H9 (cell line): ENCODE measurements around the gene FAS. TPM values are rescaled to one million over a fixed set of nuclear protein-coding genes. Genes with fewer than 3 reads are reported as not detected.

Source experiments
- DNase-seq: peaks from one replicate; pipeline ENCODE4 v3.0.0-alpha.2; 2017
- H2AFZ ChIP-seq: one replicate; pipeline ENCODE4 v1.6.1; 2013; ENCODE audit warnings: mild to moderate bottlenecking, low read length, control low read depth, moderate library complexity
- H2AK5ac ChIP-seq: 2 replicates; pipeline ENCODE4 v1.6.1; 2013; ENCODE audit warnings: low read length, control low read depth, mixed read lengths; ENCODE audit not compliant: insufficient read length
- H2BK120ac ChIP-seq: one replicate; pipeline ENCODE4 v1.6.1; 2013; ENCODE audit warnings: low read depth, mild to moderate bottlenecking, low read length, control low read depth, inconsistent platforms; ENCODE audit not compliant: poor library complexity, severe bottlenecking
- H2BK12ac ChIP-seq: 2 replicates; pipeline ENCODE4 v1.6.1; 2013; ENCODE audit warnings: low read length, control low read depth, mixed read lengths, low read depth; ENCODE audit not compliant: insufficient read length
- H2BK15ac ChIP-seq: 2 replicates; pipeline ENCODE4 v1.6.1; 2013; ENCODE audit warnings: low read depth, low read length, control low read depth
- H2BK20ac ChIP-seq: one replicate; pipeline ENCODE4 v1.6.1; 2013; ENCODE audit warnings: low read depth, mild to moderate bottlenecking, low read length, control low read depth, inconsistent platforms; ENCODE audit not compliant: poor library complexity, severe bottlenecking
- H2BK5ac ChIP-seq: 2 replicates; pipeline ENCODE4 v1.6.1; 2013; ENCODE audit warnings: low read length, control low read depth, mixed read lengths; ENCODE audit not compliant: insufficient read length
- H3K14ac ChIP-seq: 2 replicates; pipeline ENCODE4 v1.6.1; 2013; ENCODE audit warnings: low read length, control low read depth; ENCODE audit not compliant: insufficient read depth
- H3K18ac ChIP-seq: 2 replicates; pipeline ENCODE4 v1.6.1; 2013; ENCODE audit warnings: low read depth, mild to moderate bottlenecking, mixed read lengths, low read length, control low read depth; ENCODE audit not compliant: insufficient read length
- H3K23ac ChIP-seq: 2 replicates; pipeline ENCODE4 v1.6.1; 2013; ENCODE audit warnings: low read length, control low read depth, mixed read lengths, low read depth; ENCODE audit not compliant: insufficient read length
- H3K23me2 ChIP-seq: 2 replicates; pipeline ENCODE4 v1.6.1; 2013; ENCODE audit warnings: low read depth, mild to moderate bottlenecking, mixed read lengths, low read length, control low read depth; ENCODE audit not compliant: insufficient read length, poor library complexity, severe bottlenecking
- H3K27ac ChIP-seq: 2 replicates; pipeline ENCODE4 v1.5.1; 2013; ENCODE audit warnings: low read length, control low read depth, mixed read lengths, low read depth; ENCODE audit not compliant: insufficient read length
- H3K27me3 ChIP-seq: 2 replicates; pipeline ENCODE4 v1.6.1; 2013; ENCODE audit warnings: low read length, control low read depth, inconsistent platforms; ENCODE audit not compliant: insufficient read depth
- H3K4ac ChIP-seq: 2 replicates; pipeline ENCODE4 v1.6.1; 2013; ENCODE audit warnings: low read depth, mild to moderate bottlenecking, control low read depth, inconsistent platforms, low read length, moderate library complexity
- H3K4me1 ChIP-seq: 2 replicates; pipeline ENCODE4 v1.6.1; 2013; ENCODE audit warnings: low read length, control low read depth, inconsistent platforms; ENCODE audit not compliant: insufficient read depth
- H3K4me2 ChIP-seq: 2 replicates; pipeline ENCODE4 v1.6.1; 2013; ENCODE audit warnings: low read length, control low read depth, mixed read lengths; ENCODE audit not compliant: insufficient read length, insufficient read depth
- H3K56ac ChIP-seq: 2 replicates; pipeline ENCODE4 v1.6.1; 2013; ENCODE audit warnings: low read depth, mild to moderate bottlenecking, mixed read lengths, low read length, control low read depth; ENCODE audit not compliant: insufficient read length
- H3K79me1 ChIP-seq: 2 replicates; pipeline ENCODE4 v1.6.1; 2013; ENCODE audit warnings: low read depth, mild to moderate bottlenecking, moderate library complexity, low read length, control low read depth, inconsistent platforms; ENCODE audit not compliant: insufficient read depth, poor library complexity, severe bottlenecking
- H3K79me2 ChIP-seq: 2 replicates; pipeline ENCODE4 v1.6.1; 2013; ENCODE audit warnings: low read length, control low read depth, inconsistent platforms; ENCODE audit not compliant: insufficient read depth
- H3K9ac ChIP-seq: 2 replicates; pipeline ENCODE4 v1.6.1; 2013; ENCODE audit warnings: low read length, control low read depth, mixed read lengths; ENCODE audit not compliant: insufficient read length; ENCODE audit errors: extremely low read depth
- H3K9me3 ChIP-seq: one replicate; pipeline ENCODE4 v1.6.1; 2013; ENCODE audit warnings: low read depth, low read length, inconsistent platforms; ENCODE audit not compliant: control insufficient read depth
- H3T11ph ChIP-seq: one replicate; pipeline ENCODE4 v1.6.1; 2013; ENCODE audit warnings: mild to moderate bottlenecking, low read length, control low read depth, inconsistent platforms
- H4K20me1 ChIP-seq: one replicate; pipeline ENCODE4 v1.6.1; 2013; ENCODE audit not compliant: control insufficient read depth, insufficient read length, insufficient read depth
- H4K5ac ChIP-seq: 2 replicates; pipeline ENCODE4 v1.6.1; 2013; ENCODE audit warnings: low read depth, mild to moderate bottlenecking, mixed read lengths, low read length, control low read depth; ENCODE audit not compliant: insufficient read length
- H4K8ac ChIP-seq: replicated peaks from 2 replicates; pipeline ENCODE4 v1.6.1; 2013; ENCODE audit warnings: low read length, control low read depth, mixed read lengths, low read depth; ENCODE audit not compliant: insufficient read length
- H4K91ac ChIP-seq: 2 replicates; pipeline ENCODE4 v1.6.1; 2013; ENCODE audit warnings: low read depth, mild to moderate bottlenecking, moderate library complexity, mixed read lengths, low read length, control low read depth; ENCODE audit not compliant: insufficient read length
- H3K27ac Mint-ChIP-seq, 3 experiments: 2 replicates in 2 of 3; 3 replicates in 1 of 3; pipeline ENCODE4 v1.8.0; 2020 to 2021; ENCODE audit warnings: mixed read lengths in 3 of 3, mild to moderate bottlenecking in 1 of 3, moderate library complexity in 1 of 3
- H3K27me3 Mint-ChIP-seq: 2 replicates; pipeline ENCODE4 v1.8.0; 2021; ENCODE audit warnings: low read depth, mild to moderate bottlenecking, moderate library complexity, mixed read lengths
- H3K36me3 Mint-ChIP-seq, 3 experiments: 2 replicates in 2 of 3; 3 replicates in 1 of 3; pipeline ENCODE4 v1.8.0; 2020 to 2021; ENCODE audit warnings: low read depth in 3 of 3, mixed read lengths in 3 of 3; ENCODE audit not compliant: insufficient read depth in 1 of 3
- H3K4me1 Mint-ChIP-seq, 2 experiments: 2 replicates each; pipeline ENCODE4 v1.8.0; 2020; ENCODE audit warnings: mixed read lengths in 2 of 2
- H3K4me3 Mint-ChIP-seq, 2 experiments: 2 replicates in 1 of 2; 3 replicates in 1 of 2; pipeline ENCODE4 v1.8.0; 2020 to 2021; ENCODE audit warnings: mild to moderate bottlenecking in 2 of 2, mixed read lengths in 2 of 2, moderate library complexity in 1 of 2
- H3K9me3 Mint-ChIP-seq, 2 experiments: 2 replicates in 1 of 2; 3 replicates in 1 of 2; pipeline ENCODE4 v1.8.0; 2020; ENCODE audit warnings: mild to moderate bottlenecking in 2 of 2, mixed read lengths in 2 of 2, moderate library complexity in 1 of 2
- WGBS: extraction: QIAGEN DNeasy Blood & Tissue Kit; methylation state at CpG from one replicate; pipeline ENCODE4 v1.1.7; 2013; ENCODE audit warnings: missing lambda C conversion rate, low lambda C conversion rate, mixed read lengths; ENCODE audit not compliant: insufficient read length; ENCODE audit errors: extremely low coverage; 5-methylcytosine and 5-hydroxymethylcytosine counted together
- total RNA-seq: library from RNA; stranded (reverse); gene quantifications from 2 replicates; pipeline ENCODE4 v1.2.1, GENCODE V29; 2021
- TF ChIP-seq, protein P1 (sequence below): fragments of 200-600 bp; sonication (generic); conservative IDR thresholded peaks from 3 replicates; pipeline ENCODE4 v1.8.0; 2021; ENCODE audit warnings: antibody characterized with exemption, mild to moderate bottlenecking

FAS gene
- total RNA-seq, 1 experiment from 2014 or later, result 3.0 TPM

DNA sequence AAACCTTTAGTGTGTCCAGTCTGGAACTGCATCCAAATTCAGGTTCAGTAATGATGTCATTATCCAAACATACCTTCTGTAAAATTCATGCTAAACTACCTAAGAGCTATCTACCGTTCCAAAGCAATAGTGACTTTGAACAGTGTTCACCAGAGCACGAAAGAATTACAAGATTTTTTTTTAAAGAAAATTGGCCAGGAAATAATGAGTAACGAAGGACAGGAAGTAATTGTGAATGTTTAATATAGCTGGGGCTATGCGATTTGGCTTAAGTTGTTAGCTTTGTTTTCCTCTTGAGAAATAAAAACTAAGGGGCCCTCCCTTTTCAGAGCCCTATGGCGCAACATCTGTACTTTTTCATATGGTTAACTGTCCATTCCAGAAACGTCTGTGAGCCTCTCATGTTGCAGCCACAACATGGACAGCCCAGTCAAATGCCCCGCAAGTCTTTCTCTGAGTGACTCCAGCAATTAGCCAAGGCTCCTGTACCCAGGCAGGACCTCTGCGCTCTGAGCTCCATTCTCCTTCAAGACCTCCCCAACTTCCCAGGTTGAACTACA is 694 bp upstream of the FAS start:
- TF ChIP-seq, protein P1, sequence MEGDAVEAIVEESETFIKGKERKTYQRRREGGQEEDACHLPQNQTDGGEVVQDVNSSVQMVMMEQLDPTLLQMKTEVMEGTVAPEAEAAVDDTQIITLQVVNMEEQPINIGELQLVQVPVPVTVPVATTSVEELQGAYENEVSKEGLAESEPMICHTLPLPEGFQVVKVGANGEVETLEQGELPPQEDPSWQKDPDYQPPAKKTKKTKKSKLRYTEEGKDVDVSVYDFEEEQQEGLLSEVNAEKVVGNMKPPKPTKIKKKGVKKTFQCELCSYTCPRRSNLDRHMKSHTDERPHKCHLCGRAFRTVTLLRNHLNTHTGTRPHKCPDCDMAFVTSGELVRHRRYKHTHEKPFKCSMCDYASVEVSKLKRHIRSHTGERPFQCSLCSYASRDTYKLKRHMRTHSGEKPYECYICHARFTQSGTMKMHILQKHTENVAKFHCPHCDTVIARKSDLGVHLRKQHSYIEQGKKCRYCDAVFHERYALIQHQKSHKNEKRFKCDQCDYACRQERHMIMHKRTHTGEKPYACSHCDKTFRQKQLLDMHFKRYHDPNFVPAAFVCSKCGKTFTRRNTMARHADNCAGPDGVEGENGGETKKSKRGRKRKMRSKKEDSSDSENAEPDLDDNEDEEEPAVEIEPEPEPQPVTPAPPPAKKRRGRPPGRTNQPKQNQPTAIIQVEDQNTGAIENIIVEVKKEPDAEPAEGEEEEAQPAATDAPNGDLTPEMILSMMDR, result no peak
- no peaks in the 10 kb centered on the region for H3K79me1 ChIP-seq
- H3K9me3 ChIP-seq, result no peaks in the 10 kb centered on the region
- H3K4ac ChIP-seq, result no peak overlapping the region
- H3K56ac ChIP-seq, result no peak overlapping the region
- no peaks in the 10 kb centered on the region; the same call in 1 of the 2 replicates for H3K27me3 ChIP-seq
- H2BK5ac ChIP-seq, result no peak overlapping the region
- Mint-ChIP-seq H3K4me1 (peaks cover 28 to 29% of the 10 kb centered on the region in 2 experiments), H3K27me3 (peaks cover 42% of the 10 kb centered on the region), H3K36me3 (no peaks in the 10 kb centered on the region; a peak in 1 of 7 replicates), H3K27ac (no peak overlapping the region), H3K4me3 (peak overlapping the region; percentile 86 to 90), H3K9me3 (0 out of 5 replicates have a peak, but pooled peaks cover 0 to 2% of the 10 kb centered on the region in 2 experiments)
- no peak overlapping the region for H2BK20ac ChIP-seq
- WGBS, result no CpG with 5 or more reads among the region's 8 CpGs
- no peak overlapping the region for H4K91ac ChIP-seq
- H3K23ac ChIP-seq, result no peak overlapping the region
- H3K4me2 ChIP-seq, result peak overlapping the region; percentile 44
- H2BK15ac ChIP-seq, result no peak overlapping the region
- H2AFZ ChIP-seq, result no peak overlapping the region
- H3T11ph ChIP-seq, result no peak overlapping the region
- peaks cover 18% of the 10 kb centered on the region for H3K23me2 ChIP-seq
- no peak overlapping the region for H4K8ac ChIP-seq
- no peak overlapping the region for H4K5ac ChIP-seq
- H2BK120ac ChIP-seq, result no peak overlapping the region
- H3K18ac ChIP-seq, result no peak overlapping the region
- no peaks in the 10 kb centered on the region for H3K79me2 ChIP-seq
- H3K27ac ChIP-seq, result no peak overlapping the region
- no peaks in the 10 kb centered on the region for H3K4me1 ChIP-seq
- DNase-seq, result no peak
- H3K14ac ChIP-seq, result no peak overlapping the region
- no peak overlapping the region for H3K9ac ChIP-seq
- H2BK12ac ChIP-seq, result no peak overlapping the region
- H4K20me1 ChIP-seq, result no peaks in the 10 kb centered on the region
- no peak overlapping the region for H2AK5ac ChIP-seq
